T47D (cell line): ENCODE data around the gene KRT8.
A peak's percentile ranks its signal among the peaks of the same experiment; 100 is the strongest.
"Not testable (repeated sequence)": the region's sequence is repeated elsewhere in the genome, so short reads cannot be mapped to it uniquely, and the experiment has no call there.

Experiments used
- DNase-seq, 2 experiments: peaks; one replicate each; pipeline versions ENCODE4 v3.0.0 to v3.0.0-alpha.2; 2011 to 2012; ENCODE audit warnings: low read depth in 1 of 2, low spot score in 1 of 2
- JUND ChIP-seq: IDR thresholded peaks from 2 replicates; pipeline ENCODE4 v1.6.1; 2012; ENCODE audit warnings: low read depth
- in situ Hi-C: cut with HindIII; loops from 2 replicates; pipeline ENCODE4 v1.10.0; 2016; ENCODE audit warnings: low sequenced_read_pairs, low pct_unique_long_range_greater_than_20kb

The KRT8 gene

GRCh38 chr12:52904509-52905300, at the start of gene KRT8:
KRT8 (minus strand) TSS chr12:52905076; CDS start chr12:52904981, 95 bp downstream.
- in situ Hi-C loops = not testable (repeated sequence)
- peak; percentile 64; the same call in 1 of the 2 replicates for TF ChIP-seq JUND
- DNase-seq = peak; percentile 97 to 99

DNA sequence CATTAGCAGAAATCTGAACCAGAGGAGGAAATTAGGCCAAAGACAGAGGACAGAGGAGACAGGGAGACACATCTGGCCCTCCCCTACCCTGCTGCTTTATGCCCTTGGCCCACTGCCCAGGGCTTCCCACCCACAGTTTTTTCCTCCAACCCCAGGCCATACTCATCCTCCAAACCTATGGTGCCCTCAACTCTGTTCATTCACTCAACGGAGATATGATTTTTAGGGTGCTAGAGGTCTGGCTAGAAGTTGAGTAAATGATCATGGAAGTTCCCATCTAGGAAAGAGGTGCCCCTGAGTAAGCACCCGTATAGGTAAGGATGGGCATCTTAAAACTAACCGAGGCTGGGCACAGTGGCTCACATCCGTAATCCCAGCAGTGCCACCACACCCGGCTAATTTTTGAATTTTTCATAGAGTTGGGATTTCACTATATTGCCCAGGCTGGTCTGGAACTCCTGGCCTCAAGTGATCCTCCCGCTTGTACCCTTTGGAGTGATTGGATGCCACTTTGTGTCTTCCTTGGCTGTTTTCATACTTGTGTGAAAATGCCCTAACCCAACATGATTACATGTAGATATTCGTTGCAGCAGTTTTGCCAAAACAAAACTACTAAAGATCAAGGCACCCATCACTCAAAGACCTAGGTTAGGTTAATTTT, 48.4 kb upstream of the KRT8 start:
- in situ Hi-C loops = no loop called here

DNA sequence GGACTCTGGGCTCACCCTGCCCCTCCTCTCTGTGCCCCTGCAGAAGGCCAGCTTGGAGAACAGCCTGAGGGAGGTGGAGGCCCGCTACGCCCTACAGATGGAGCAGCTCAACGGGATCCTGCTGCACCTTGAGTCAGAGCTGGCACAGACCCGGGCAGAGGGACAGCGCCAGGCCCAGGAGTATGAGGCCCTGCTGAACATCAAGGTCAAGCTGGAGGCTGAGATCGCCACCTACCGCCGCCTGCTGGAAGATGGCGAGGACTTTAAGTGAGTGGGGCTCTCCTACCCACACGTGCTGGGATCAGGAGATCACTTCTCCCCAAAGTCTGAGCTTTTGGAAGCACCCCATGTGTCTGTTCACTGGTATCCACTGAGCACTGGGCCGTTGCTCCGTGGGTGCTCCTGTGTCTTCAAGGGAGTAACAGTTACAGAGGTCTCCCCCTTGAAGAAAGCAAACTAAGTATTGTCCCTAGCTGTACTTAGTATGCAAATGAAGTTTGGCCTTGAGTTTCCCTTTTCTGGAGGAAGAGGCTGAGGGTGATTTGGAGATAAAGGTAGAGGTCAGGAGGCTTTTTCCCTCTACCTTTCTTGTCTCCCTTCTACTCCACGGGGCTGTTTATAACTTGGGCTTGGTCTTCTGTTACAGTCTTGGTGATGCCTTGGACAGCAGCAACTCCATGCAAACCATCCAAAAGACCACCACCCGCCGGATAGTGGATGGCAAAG, 47.4 kb upstream of the KRT8 start:
- no peak for TF ChIP-seq JUND
- in situ Hi-C loops = no loop called here
- peak in 1 of 2 experiments; percentile 79 for DNase-seq

More for the DNA sequence above, 48.4 kb upstream of the KRT8 start:
- peak; percentile 30; the same call in 1 of the 2 replicates for TF ChIP-seq JUND
- peak in 1 of 2 experiments; percentile 79 for DNase-seq

GRCh38 chr12:52951640-52952039, 46.8 kb upstream of the KRT8 start:
- peak in 1 of 2 experiments; percentile 52 for DNase-seq
- in situ Hi-C loops = no loop called here
- no peak for TF ChIP-seq JUND

DNA sequence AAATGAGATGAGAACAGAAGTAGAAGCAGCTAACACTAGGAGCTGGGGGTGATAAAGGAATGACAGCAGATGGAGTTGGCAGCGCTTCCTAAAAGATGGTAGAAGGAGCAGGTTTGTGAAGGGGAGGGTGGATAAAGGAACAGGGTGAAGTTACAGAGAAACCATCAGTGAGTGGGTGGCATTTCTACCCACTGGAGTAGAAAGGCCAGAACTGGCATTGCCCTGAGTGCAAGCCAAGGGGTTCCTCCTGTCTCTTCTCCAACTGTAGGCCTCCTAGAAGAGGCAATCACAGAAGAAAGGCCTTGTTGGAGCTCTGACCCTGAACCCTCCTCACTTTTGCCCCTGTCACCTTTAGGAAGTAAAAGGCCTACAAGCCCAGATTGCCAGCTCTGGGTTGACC, 46.2 kb upstream of the KRT8 start:
- DNase-seq = no peak
- no peak for TF ChIP-seq JUND
- in situ Hi-C loops = no loop called here

DNA sequence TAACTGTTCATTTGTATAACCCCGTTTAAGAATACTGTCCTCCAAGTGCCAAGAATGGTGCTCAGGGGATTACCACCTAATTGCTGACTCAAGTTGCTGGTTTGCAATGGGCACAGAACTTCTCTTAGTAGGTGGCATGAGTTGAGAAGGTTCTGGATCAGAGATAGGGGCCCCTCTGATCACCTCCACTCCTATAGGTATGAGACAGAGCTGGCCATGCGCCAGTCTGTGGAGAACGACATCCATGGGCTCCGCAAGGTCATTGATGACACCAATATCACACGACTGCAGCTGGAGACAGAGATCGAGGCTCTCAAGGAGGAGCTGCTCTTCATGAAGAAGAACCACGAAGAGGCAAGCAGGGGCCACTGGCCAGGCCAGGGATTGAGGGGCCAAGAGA, 45.7 kb upstream of the KRT8 start:
- no peak for DNase-seq

GRCh38 chr12:52949413-52950331, 44.8 kb upstream of the KRT8 start:
- peak; percentile 72 to 97 for DNase-seq
- TF ChIP-seq JUND = peak; percentile 97
- in situ Hi-C loops = no loop called here

More for the DNA sequence above, 45.7 kb upstream of the KRT8 start:
- no peak for TF ChIP-seq JUND
- in situ Hi-C loops = no loop called here

DNA sequence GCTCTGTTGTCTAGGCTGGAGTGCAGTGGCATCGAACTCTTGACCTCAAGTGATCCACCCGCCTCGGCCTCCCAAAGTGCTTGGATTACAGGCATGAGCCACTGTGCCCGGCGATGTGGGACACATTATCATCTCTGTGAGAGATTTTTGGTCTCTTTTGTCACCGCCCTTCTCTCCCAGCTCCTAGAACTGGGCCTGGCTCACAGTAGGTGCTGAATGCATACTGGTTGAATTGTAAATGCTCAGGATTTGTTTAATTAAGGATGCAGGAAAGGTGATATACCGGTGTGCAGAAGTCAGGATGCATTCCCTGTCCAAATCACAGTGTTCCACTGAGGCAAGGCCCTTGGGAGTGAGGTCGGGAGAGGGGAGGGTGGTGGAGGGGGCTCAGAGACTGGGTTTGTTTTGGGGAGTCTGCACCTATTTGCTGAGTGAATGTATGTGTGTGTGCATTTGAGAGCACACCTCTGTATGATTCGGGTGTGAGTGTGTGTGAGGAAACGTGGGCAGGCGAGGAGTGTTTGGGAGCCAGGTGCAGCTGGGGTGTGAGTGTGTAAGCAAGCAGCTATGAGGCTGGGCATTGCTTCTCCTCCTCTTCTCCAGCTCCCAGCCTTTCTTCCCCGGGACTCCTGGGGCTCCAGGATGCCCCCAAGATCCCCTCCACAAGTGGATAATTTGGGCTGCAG, 43.0 kb upstream of the KRT8 start:
- in situ Hi-C loops = no loop called here
- DNase-seq = no peak
- TF ChIP-seq JUND = no peak

- peak in 1 of 2 experiments; percentile 94 for DNase-seq
- TF ChIP-seq JUND = peak; percentile 91
- in situ Hi-C loops = no loop called here
These were observed 42.1 kb upstream of the KRT8 start for GRCh38 chr12:52946797-52947547.

DNA sequence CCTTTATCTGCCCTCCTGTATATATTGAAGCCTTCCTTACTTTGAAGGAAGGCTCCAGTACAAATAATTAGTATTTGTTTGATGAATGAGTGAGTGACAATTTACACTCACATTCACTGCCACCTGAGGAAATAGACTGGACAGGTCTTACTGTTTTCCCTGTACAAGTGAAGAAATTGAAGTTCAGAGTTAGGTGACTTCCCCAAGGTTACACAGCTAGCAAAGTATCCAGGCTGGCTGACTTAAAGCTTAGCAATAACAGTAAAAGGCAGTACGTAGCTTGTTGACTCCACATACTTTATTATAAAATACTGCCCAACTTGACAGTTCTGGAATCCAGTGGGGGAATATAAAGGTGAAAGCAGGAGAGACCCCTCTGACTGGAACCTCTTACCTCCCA, 41.5 kb upstream of the KRT8 start:
- in situ Hi-C loops = no loop called here
- TF ChIP-seq JUND = no peak
- no peak for DNase-seq
